SK-MEL-5 (cell line): ENCODE measurements around the gene SMU1. TPM values are rescaled to one million over a fixed set of nuclear protein-coding genes. Genes with fewer than 3 reads are reported as not detected.

ENCODE experiments used
- DNase-seq: peaks from one replicate; pipeline ENCODE4 v3.0.0-alpha.2; 2016; ENCODE audit warnings: low read depth, low spot score
- in situ Hi-C: cut with HindIII; loops from 2 replicates; pipeline ENCODE4 v1.10.0; 2016; ENCODE audit warnings: low sequenced_read_pairs, high pct_unique_total_duplicates, low pct_unique_long_range_greater_than_20kb
- total RNA-seq: library from RNA; depleted of rRNA; stranded (reverse); fragments of >200 nt; shearing (Covaris generic); gene quantifications from 2 replicates; pipeline ENCODE4 v1.2.3, GENCODE V29; 2014

Gene SMU1
- total RNA-seq, 1 experiment from 2014 or later = 27.7 TPM

GRCh38 chr9:33080534-33080933, 4.1 kb upstream of the SMU1 start:
- in situ Hi-C loops = no loop called here
- DNase-seq = peak; percentile 62

GRCh38 chr9:33068991-33069390, 7.5 kb downstream of the SMU1 start:
- in situ Hi-C loops = no loop called here
- no peak for DNase-seq

GRCh38 chr9:33065157-33066076, 11.1 kb downstream of the SMU1 start:
- in situ Hi-C loops = no loop called here
- DNase-seq = no peak

GRCh38 chr9:33051144-33051543, 25.3 kb downstream of the SMU1 start:
- DNase-seq = no peak
- in situ Hi-C loops = no loop called here

- no peak for DNase-seq
- in situ Hi-C loops = no loop called here
Observed at GRCh38 chr9:33049680-33050361, 26.7 kb downstream of the SMU1 start.

GRCh38 chr9:33048054-33048465, 28.4 kb downstream of the SMU1 start:
- in situ Hi-C loops = no loop called here
- DNase-seq = no peak

GRCh38 chr9:33046061-33046460, 30.4 kb downstream of the SMU1 start:
- in situ Hi-C loops = no loop called here
- no peak for DNase-seq

GRCh38 chr9:33044677-33045282, 31.7 kb downstream of the SMU1 start:
- in situ Hi-C loops = no loop called here

GRCh38 chr9:33044162-33044673, 32.3 kb downstream of the SMU1 start:
- in situ Hi-C loops = no loop called here
- DNase-seq = peak; percentile 81

More at GRCh38 chr9:33044677-33045282, 31.7 kb downstream of the SMU1 start:
- DNase-seq = peak; percentile 44

GRCh38 chr9:33043671-33044070, 32.8 kb downstream of the SMU1 start:
- in situ Hi-C loops = no loop called here
- DNase-seq = no peak

- in situ Hi-C loops = no loop called here
- no peak for DNase-seq
Observed at GRCh38 chr9:33042473-33042872, 34.0 kb downstream of the SMU1 start.

- DNase-seq = no peak
- in situ Hi-C loops = no loop called here
Observed at GRCh38 chr9:33041432-33042188, 34.9 kb downstream of the SMU1 start.

GRCh38 chr9:33040792-33041431, 35.6 kb downstream of the SMU1 start:
- no peak for DNase-seq
- in situ Hi-C loops = no loop called here

GRCh38 chr9:33032865-33033264, 43.6 kb downstream of the SMU1 start:
- in situ Hi-C loops = no loop called here
- DNase-seq = no peak

GRCh38 chr9:33032292-33032691, 44.2 kb downstream of the SMU1 start:
- no peak for DNase-seq
- in situ Hi-C loops = no loop called here

- DNase-seq = no peak
- in situ Hi-C loops = no loop called here
Observed at GRCh38 chr9:33030285-33030684, 46.2 kb downstream of the SMU1 start.

GRCh38 chr9:33029231-33029786, 47.2 kb downstream of the SMU1 start:
- DNase-seq = no peak
- in situ Hi-C loops = no loop called here
